ENCODE data around the gene PPM1D.

The PPM1D gene

DNA sequence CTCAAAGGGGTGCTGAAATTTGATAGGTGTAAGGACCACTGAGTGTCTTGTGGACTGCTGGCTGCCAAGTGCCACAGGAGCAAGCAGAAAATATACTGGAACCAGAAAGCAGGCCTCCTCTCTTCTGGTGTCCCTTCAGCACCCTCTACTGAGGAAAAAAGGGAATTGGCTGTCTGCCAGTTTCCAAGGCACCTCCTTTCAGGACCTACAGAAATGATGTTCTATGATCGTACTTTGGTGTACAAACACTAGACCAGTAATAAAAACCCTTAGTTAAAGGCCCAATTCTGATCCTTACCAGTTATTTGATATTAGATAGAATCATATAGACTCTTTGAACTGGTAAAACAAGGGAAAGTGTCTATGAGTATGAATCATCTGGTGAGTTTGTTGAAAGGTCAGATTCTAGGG is 41.8 kb downstream of the PPM1D start (continued):
- TF ChIP-seq KLF8 (tag by site-specific recombination; IDR thresholded peaks at IDR 0.05) (no peak), ZNF549 (tag by site-specific recombination; IDR thresholded peaks at IDR 0.05) (no peak), ZNF366 (tag by site-specific recombination; conservative IDR thresholded peaks at IDR 0.05) (peak; percentile 64; the same call in 1 of the 2 replicates), MEIS1 (CRISPR knock-in tag; IDR thresholded peaks at IDR 0.05; ENCODE audit: borderline replicate concordance) (no peak), ZBTB8A (tag by site-specific recombination; IDR thresholded peaks at IDR 0.05) (no peak), ZNF560 (tag by site-specific recombination; IDR thresholded peaks at IDR 0.05; ENCODE audit: borderline replicate concordance) (no peak), ZNF223 (tag by site-specific recombination; IDR thresholded peaks at IDR 0.05) (no peak), ZNF561 (tag by site-specific recombination; IDR thresholded peaks at IDR 0.05; ENCODE audit: borderline replicate concordance) (peak; percentile 94), ZXDB (tag by site-specific recombination; IDR thresholded peaks at IDR 0.05) (no peak), ZBTB20 (tag by site-specific recombination; IDR thresholded peaks at IDR 0.05) (no peak), HOXC10 (CRISPR knock-in tag; IDR thresholded peaks at IDR 0.05) (no peak), ZNF140 (tag by site-specific recombination; IDR thresholded peaks at IDR 0.05) (no peak), ZNF341 (tag by site-specific recombination; IDR thresholded peaks at IDR 0.05; ENCODE audit: low read depth) (no peak), ZNF404 (tag by site-specific recombination; IDR thresholded peaks at IDR 0.05) (no peak), OSR2 (tag by site-specific recombination; IDR thresholded peaks at IDR 0.05) (no peak), ZNF114 (tag by site-specific recombination; IDR thresholded peaks at IDR 0.05) (no peak), KLF10 (tag by site-specific recombination; IDR thresholded peaks at IDR 0.05) (peak; percentile 66), ZBTB21 (tag by site-specific recombination; IDR thresholded peaks at IDR 0.05) (no peak), ZNF555 (tag by site-specific recombination; conservative IDR thresholded peaks at IDR 0.05) (no peak), SP7 (tag by site-specific recombination; IDR thresholded peaks at IDR 0.05) (peak; percentile 31; the same call in 1 of the 2 replicates), SP3 (tag by site-specific recombination; IDR thresholded peaks at IDR 0.05) (no peak), ZNF623 (tag by site-specific recombination; IDR thresholded peaks at IDR 0.05) (no peak), GLI2 (tag by site-specific recombination; IDR thresholded peaks at IDR 0.05; ENCODE audit: borderline replicate concordance, low read depth) (no peak), ZNF596 (tag by site-specific recombination; IDR thresholded peaks at IDR 0.05) (no peak), ZNF658 (tag by site-specific recombination; IDR thresholded peaks at IDR 0.05) (no peak), SETDB1 (IDR thresholded peaks at IDR 0.05; ENCODE audit: insufficient read length, low read length) (no peak), ZNF37A (tag by site-specific recombination; IDR thresholded peaks at IDR 0.05) (0 out of 2 replicates have a peak, but pooled peaks have one; percentile 42), ZNF169 (tag by site-specific recombination; IDR thresholded peaks at IDR 0.05) (no peak), ZSCAN30 (tag by site-specific recombination; IDR thresholded peaks at IDR 0.05) (no peak)
- TF ChIP-seq, protein P1, sequence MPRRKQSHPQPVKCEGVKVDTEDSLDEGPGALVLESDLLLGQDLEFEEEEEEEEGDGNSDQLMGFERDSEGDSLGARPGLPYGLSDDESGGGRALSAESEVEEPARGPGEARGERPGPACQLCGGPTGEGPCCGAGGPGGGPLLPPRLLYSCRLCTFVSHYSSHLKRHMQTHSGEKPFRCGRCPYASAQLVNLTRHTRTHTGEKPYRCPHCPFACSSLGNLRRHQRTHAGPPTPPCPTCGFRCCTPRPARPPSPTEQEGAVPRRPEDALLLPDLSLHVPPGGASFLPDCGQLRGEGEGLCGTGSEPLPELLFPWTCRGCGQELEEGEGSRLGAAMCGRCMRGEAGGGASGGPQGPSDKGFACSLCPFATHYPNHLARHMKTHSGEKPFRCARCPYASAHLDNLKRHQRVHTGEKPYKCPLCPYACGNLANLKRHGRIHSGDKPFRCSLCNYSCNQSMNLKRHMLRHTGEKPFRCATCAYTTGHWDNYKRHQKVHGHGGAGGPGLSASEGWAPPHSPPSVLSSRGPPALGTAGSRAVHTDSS (tag by site-specific recombination; IDR thresholded peaks at IDR 0.05): no peak
- TF ChIP-seq, protein P2, sequence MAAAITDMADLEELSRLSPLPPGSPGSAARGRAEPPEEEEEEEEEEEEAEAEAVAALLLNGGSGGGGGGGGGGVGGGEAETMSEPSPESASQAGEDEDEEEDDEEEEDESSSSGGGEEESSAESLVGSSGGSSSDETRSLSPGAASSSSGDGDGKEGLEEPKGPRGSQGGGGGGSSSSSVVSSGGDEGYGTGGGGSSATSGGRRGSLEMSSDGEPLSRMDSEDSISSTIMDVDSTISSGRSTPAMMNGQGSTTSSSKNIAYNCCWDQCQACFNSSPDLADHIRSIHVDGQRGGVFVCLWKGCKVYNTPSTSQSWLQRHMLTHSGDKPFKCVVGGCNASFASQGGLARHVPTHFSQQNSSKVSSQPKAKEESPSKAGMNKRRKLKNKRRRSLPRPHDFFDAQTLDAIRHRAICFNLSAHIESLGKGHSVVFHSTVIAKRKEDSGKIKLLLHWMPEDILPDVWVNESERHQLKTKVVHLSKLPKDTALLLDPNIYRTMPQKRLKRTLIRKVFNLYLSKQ (tag by site-specific recombination; IDR thresholded peaks at IDR 0.05; ENCODE audit: borderline replicate concordance): no peak
- TF ChIP-seq, protein P3, sequence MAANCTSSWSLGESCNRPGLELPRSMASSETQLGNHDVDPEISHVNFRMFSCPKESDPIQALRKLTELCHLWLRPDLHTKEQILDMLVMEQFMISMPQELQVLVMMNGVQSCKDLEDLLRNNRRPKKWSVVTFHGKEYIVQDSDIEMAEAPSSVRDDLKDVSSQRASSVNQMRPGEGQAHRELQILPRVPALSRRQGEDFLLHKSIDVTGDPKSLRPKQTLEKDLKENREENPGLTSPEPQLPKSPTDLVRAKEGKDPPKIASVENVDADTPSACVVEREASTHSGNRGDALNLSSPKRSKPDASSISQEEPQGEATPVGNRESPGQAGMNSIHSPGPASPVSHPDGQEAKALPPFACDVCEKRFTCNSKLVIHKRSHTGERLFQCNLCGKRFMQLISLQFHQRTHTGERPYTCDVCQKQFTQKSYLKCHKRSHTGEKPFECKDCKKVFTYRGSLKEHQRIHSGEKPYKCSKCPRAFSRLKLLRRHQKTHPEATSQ (tag by site-specific recombination; IDR thresholded peaks at IDR 0.05): no peak
- TF ChIP-seq, protein P4, sequence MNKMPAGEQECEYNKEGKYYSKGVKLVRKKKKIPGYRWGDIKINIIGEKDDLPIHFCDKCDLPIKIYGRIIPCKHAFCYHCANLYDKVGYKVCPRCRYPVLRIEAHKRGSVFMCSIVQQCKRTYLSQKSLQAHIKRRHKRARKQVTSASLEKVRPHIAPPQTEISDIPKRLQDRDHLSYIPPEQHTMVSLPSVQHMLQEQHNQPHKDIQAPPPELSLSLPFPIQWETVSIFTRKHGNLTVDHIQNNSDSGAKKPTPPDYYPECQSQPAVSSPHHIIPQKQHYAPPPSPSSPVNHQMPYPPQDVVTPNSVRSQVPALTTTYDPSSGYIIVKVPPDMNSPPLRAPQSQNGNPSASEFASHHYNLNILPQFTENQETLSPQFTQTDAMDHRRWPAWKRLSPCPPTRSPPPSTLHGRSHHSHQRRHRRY (tag by site-specific recombination; IDR thresholded peaks at IDR 0.05): no peak
- TF ChIP-seq, protein P5, sequence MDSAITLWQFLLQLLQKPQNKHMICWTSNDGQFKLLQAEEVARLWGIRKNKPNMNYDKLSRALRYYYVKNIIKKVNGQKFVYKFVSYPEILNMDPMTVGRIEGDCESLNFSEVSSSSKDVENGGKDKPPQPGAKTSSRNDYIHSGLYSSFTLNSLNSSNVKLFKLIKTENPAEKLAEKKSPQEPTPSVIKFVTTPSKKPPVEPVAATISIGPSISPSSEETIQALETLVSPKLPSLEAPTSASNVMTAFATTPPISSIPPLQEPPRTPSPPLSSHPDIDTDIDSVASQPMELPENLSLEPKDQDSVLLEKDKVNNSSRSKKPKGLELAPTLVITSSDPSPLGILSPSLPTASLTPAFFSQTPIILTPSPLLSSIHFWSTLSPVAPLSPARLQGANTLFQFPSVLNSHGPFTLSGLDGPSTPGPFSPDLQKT (IDR thresholded peaks at IDR 0.05; ENCODE audit: borderline replicate concordance, low read depth, low read length): no peak
- TF ChIP-seq, protein P6, sequence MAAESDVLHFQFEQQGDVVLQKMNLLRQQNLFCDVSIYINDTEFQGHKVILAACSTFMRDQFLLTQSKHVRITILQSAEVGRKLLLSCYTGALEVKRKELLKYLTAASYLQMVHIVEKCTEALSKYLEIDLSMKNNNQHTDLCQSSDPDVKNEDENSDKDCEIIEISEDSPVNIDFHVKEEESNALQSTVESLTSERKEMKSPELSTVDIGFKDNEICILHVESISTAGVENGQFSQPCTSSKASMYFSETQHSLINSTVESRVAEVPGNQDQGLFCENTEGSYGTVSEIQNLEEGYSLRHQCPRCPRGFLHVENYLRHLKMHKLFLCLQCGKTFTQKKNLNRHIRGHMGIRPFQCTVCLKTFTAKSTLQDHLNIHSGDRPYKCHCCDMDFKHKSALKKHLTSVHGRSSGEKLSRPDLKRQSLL (tag by site-specific recombination; IDR thresholded peaks at IDR 0.05): no peak

All from HEK293 (cell line).